CD4-positive, alpha-beta T cell treated with Interleukin-1 beta for 1 hour (primary cell): ENCODE data around the gene CBX7.

Source experiments
- DNase-seq, 2 donors: peaks; one replicate each; pipeline ENCODE4 v3.0.0-alpha.2; 2020 to 2022

Gene CBX7

GRCh38 chr22:39146256-39147101, 6.0 kb downstream of the CBX7 start:
- no peak for DNase-seq

GRCh38 chr22:39144101-39144767, 8.2 kb downstream of the CBX7 start:
- DNase-seq, result peak; percentile 58 to 74

- DNase-seq, result no peak
Observed at GRCh38 chr22:39142088-39142680, 10.3 kb downstream of the CBX7 start.

GRCh38 chr22:39139933-39140332, 12.5 kb downstream of the CBX7 start:
- DNase-seq, result no peak

GRCh38 chr22:39138357-39138997, 14.0 kb downstream of the CBX7 start:
- DNase-seq, result no peak

GRCh38 chr22:39136317-39136716, 16.2 kb downstream of the CBX7 start:
- DNase-seq, result no peak

- peak; percentile 43 to 49 for DNase-seq
Observed at GRCh38 chr22:39135092-39135896, 17.2 kb downstream of the CBX7 start.

- no peak for DNase-seq
Observed at GRCh38 chr22:39134366-39135091, 18.0 kb downstream of the CBX7 start.

- DNase-seq, result no peak
Observed at GRCh38 chr22:39133871-39134270, 18.6 kb downstream of the CBX7 start.

- DNase-seq, result no peak
Observed at GRCh38 chr22:39132871-39133524, 19.5 kb downstream of the CBX7 start.

GRCh38 chr22:39132281-39132680, 20.2 kb downstream of the CBX7 start:
- no peak for DNase-seq

GRCh38 chr22:39130892-39131855, 21.3 kb downstream of the CBX7 start:
- DNase-seq, result no peak

GRCh38 chr22:39130152-39130704, 22.3 kb downstream of the CBX7 start:
- DNase-seq, result no peak

GRCh38 chr22:39129746-39130145, 22.7 kb downstream of the CBX7 start:
- no peak for DNase-seq

- no peak for DNase-seq
Observed at GRCh38 chr22:39129081-39129480, 23.4 kb downstream of the CBX7 start.

- no peak for DNase-seq
Observed at GRCh38 chr22:39128508-39128907, 24.0 kb downstream of the CBX7 start.

GRCh38 chr22:39125622-39126021, 26.9 kb downstream of the CBX7 start:
- DNase-seq, result no peak

GRCh38 chr22:39123751-39124581, 28.5 kb downstream of the CBX7 start:
- no peak for DNase-seq
